Stimulated activated CD4-positive, alpha-beta T cell treated with anti-CD3 and anti-CD28 coated beads, Interleukin-15, amount 100 ng/mL, for 24 hours (primary cell): ENCODE measurements around the gene MACROD1.
"Not testable (repeated sequence)": the region's sequence is repeated elsewhere in the genome, so short reads cannot be mapped to it uniquely, and the experiment has no call there.

ENCODE experiments used
- DNase-seq: peaks from one replicate; pipeline ENCODE4 v3.0.0-alpha.2; 2020

MACROD1 gene

DNA sequence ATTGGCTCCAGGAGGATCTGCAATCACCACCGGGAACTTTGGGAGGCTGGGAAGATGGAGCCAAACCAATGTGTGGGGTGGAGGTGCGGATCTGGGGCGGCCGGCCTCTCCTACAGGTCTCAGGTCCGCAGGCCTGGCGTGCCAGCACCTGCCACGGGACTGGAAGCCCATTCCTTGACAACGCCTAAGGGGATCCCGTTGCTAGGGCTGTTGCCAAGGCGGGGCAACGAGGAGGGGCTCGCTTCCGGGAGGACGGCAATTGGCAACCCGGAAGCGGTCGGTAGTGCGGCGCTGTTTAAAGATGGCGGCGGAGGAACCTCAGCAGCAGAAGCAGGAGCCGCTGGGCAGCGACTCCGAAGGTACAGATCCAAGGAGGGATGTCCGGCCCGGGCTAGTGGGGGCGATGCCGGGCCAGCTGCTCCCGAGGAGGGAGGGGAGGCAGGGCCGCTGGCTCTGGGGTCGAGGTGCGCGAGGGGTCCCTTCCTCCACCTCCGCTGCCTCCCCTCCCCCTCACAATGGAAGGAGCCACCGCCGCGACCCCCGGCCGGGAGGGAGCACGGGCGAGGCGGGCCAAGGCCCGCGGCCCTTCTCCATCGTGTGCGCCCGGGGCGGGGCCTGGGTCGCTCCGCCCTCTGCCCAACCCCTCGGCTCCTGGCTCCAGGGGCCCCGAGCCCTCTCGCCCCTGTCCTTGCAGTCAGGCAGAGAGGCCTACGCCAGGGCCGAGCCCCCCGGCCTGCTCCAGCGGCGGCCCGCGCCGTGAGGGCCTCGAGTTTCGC lies 179.6 kb downstream of the MACROD1 start, which contains the start of gene OTUB1:
Gene OTUB1, plus strand, starts transcription at position 283 of the 776 bp plus-strand sequence. Its CDS starts 19 bp downstream, at position 302.
- DNase-seq, result peak; percentile 95

DNA sequence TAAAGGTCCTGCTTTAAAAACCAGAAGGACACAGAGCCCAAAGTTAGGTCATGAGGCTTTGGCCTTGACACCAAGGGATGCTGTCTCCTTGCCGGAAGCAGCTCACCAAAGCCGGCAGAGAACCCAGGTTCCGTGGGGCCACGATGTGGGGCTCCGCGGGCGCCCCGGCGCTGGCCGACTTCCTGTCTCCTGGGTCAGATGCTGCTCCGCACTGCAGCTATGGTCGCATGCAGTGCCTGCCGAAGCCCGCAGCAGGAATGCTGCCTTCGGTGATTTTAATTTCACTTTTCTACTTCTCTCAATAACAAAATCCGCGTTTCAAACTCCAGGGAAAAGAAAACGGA lies 180.1 kb downstream of the MACROD1 start:
- DNase-seq, result peak; percentile 83

DNA sequence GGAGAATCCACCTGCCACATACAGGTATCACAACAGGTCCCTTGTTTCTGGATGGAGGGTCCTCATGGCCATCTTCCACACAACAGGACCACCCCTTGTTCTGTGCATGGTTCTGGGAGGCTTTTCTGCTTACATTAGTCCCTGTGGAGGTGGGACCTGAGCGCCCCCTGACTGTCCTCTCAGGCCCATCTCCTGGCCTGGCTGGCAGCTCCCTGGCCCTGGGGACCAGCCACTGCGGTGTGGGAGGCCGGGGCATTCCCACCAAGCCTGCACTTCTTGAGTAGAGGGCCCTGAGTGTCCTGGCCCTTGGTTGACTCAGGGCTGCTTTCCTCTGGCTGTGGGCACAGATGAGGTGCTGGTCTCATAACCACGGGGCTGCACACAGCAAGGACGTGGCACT lies 186.5 kb downstream of the MACROD1 start:
- no peak for DNase-seq

DNA sequence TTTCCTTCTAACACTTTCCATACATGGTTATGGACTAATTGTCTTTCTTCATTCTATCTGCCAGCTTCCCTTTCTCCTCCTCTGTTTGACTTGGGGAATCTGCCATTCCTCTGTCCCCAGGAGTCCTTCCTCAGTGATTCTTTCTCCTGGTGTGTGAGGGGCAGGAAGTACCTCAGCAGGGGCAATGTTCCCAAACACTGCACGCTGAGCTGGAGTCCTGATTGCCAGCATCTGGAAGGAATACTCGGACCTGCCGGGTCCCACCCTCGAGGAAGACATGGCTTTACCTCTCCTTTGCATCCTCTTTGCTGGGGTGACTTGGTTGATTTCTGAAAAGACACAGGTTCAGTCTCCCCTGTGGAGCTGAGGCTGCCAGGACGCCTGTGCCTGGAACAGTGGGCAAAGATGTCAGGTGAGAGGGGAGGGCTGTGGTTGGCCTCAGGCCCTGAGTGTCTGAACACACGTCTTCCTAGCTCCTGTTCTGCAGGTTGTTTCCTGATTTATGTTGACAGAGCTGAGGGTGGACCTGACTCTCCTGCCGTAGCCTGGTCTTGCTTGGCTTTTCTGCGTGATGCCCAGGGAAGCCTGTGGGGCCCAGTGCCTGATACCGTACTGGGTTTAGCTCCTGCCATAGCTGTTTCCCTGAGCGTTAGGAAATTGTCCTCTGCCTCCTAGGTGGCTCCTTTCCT lies 187.2 kb downstream of the MACROD1 start:
- DNase-seq, result no peak

DNA sequence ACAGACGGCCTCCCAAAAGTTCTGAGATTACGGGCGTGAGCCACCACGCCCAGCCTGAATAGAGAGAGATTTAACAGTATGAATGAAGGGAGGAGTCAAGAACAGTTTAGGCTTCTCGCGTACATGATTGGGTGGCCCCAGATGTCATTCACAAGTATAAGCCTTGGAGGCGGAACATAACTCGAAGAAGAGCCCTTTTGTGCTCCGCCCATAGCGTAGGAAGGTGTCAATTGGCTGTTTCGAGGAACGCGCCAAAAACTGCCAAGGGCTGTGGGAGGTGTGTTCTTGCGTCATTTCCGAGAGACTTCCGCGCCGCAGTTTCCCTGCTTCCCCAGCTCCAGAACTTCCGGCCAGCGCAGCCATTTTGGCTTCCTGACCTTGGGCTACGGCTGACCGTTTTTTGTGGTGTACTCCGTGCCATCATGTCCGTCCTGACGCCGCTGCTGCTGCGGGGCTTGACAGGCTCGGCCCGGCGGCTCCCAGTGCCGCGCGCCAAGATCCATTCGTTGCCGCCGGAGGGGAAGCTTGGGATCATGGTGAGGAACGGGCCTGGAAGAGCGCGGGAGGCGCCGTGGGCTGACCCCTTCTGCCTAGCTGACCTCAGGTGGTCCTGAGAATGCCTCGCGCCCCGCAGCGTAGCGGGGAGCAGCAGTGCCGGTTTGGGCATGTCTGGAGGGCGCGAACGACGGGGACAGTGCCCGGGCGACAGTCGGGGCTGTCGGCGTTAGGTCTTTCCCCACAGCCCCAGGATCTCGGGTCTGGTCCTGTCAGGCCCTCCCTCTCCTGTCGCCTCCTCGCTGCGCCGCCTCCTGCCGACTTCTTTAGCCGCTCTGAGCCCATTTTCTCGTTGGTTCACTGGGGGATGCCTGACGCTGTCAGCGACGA lies 191.4 kb downstream of the MACROD1 start, which contains the start of gene COX8A:
Gene COX8A, plus strand, starts transcription at position 362 of the 885 bp plus-strand sequence. Its CDS starts 61 bp downstream, at position 423.
- DNase-seq, result peak; percentile 97

DNA sequence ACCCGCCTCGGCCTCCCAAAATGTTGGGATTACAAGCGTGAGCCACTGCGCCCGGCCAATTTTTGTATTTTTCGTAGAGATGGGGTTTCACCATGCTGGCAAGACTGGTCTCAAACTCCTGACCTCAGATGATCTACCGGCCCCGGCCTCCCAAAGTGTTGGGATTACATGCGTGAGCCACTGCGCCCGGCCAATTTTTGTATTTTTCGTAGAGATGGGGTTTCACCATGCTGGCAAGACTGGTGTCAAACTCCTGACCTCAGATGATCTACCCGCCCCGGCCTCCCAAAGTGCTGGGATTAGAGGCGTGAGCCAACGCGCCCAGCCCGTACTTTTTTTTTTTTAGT lies 192.0 kb downstream of the MACROD1 start:
- DNase-seq, result not testable (repeated sequence)

DNA sequence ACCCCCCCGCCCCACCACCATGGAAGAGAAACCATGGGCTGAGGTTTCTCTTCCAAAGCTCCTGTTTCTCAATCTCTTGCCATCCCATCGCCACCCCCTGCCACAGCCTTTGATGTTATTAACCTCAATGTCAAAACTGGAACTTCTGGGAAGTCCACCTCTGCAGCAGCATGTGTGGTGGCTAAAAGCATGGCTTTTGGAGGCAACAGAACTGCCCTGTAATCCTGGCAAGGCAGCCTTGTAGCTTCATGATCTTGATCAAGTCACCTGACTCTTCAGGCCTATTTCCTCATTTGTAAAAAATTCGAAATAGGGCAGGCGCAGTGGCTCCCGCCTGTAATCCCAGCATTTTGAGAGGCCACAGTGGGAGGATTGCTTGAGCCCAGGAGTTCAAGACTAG lies 195.0 kb downstream of the MACROD1 start:
- no peak for DNase-seq

DNA sequence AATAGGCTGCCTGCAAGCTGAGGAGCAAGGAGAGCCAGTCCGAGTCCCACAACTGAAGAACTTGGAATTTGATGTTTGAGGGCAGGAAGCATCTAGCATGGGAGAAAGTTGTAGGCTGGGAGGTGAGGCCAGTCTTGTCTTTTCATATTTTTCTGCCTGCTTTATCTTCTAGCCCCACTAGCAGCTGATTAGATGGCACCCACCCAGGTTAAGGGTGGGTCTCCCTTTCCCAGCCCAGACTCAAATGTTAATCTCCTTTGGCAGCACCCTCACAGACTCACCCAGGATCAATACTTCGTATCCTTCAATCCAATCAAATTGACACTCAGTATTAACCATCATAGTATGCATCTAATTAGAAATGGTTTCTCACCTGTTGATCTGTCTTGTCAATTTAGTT lies 196.5 kb downstream of the MACROD1 start:
- DNase-seq, result no peak

DNA sequence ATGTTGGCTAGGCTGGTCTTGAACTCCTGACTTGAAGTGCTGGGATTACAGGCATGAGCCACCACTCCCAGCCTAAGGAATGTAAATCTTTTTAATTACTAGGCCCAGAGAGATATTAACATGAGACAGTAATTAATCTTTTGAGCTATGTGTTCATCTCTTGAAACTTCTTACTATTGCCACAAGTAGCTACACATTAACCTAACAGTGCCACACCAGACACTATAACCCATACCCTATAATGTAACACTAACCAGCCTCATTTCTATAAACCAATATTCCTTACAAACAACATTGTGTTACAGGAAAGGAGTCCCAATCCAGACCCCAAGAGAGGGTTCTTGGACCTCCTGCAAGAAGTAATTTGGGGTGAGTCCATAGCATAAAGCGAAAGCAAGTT lies 199.5 kb downstream of the MACROD1 start:
- DNase-seq, result no peak

DNA sequence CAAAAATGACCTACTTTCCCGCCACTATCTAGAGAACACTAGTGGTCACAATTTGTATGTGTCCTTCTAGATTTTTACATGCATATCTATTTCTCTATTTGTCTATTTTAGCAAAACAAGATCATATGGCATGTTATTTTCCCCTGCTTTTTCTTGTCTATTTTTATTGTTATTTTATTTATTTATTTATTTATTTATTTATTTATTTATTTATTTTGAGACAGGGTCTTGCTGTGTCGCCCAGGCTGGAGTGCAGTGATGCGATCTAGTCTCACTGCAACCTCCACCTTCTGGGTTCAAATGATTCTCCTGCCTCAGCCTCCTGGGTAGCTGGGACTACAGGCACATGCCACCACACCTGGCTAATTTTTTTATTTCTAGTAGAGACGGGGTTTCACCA lies 202.0 kb downstream of the MACROD1 start:
- not testable (repeated sequence) for DNase-seq

DNA sequence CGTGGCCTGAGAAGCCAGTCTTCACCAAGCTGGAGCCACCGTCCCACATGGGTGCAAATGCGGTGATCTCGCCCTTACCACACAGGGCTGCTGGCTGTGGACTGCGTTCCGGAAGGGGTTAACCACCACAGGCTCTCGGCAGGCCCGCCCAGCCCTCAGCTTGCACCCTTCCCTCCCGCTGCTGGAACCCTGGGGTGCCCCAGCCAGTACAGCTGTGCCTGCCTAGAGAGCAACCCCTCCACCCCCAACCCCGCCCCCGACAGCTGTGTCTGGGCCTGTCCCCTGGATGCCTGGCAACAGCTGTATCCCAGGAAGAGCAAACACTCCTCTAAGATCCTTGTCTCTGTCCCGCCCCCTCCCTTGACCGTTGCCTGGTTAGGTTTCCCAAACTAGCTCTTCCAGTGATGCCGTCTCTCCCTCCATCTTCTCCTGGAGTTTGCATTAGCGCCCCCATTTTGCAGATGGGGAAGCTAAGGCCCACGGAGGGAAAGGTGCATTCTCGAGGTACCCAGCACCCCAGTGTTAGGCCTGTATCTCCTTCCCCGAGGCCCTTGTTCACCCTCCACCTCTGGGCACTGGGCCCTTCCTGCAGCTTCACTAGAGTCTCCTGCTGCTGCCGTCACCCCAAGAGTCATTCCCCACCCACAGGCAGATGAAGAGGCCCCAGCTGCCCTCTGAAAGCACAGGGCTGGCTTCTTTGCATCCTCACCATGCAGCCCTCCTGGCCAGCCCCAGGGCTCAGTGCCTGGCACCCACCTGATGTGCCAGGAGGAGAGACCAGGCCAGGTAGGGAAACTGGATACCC lies 204.1 kb downstream of the MACROD1 start:
- DNase-seq, result peak; percentile 15

DNA sequence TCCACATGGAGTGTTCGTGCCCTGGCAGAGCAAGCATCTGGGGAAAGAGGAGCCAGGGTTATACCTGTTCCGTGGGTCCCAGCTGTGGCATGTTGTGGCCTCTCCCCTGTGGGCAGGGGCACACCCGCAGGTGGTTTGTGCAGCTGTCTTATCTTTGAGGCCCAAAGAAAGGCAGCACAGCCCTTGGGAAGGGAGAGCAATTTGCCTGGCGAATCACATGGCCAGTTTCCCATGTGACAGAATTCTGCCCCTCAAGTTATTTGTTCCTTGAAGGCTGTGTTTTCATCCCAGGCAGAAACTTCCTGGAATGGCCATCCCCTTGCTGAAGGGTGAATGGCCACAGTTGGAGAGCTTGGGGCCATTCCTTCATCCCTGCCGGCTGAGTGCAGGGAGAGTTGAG lies 207.9 kb downstream of the MACROD1 start:
- no peak for DNase-seq

DNA sequence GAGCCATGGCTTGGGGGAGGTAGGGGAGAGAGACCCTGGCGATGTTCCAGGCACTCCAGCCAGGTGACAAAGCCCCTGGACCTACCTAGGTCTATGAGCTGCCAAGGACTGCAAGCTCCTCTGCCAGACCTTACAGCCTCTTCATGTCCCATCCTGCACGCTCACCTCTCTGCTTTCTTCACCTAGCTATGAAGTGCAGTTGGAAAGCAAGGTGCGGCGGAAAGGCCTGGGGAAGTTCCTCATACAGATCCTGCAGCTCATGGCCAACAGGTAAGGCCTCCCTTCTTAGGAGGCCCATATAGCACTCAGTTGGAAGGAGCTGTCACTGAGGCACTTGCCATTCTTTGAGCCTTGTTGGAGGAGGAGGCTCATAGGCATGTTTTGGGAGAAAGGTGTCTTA lies 213.3 kb downstream of the MACROD1 start:
- no peak for DNase-seq

DNA sequence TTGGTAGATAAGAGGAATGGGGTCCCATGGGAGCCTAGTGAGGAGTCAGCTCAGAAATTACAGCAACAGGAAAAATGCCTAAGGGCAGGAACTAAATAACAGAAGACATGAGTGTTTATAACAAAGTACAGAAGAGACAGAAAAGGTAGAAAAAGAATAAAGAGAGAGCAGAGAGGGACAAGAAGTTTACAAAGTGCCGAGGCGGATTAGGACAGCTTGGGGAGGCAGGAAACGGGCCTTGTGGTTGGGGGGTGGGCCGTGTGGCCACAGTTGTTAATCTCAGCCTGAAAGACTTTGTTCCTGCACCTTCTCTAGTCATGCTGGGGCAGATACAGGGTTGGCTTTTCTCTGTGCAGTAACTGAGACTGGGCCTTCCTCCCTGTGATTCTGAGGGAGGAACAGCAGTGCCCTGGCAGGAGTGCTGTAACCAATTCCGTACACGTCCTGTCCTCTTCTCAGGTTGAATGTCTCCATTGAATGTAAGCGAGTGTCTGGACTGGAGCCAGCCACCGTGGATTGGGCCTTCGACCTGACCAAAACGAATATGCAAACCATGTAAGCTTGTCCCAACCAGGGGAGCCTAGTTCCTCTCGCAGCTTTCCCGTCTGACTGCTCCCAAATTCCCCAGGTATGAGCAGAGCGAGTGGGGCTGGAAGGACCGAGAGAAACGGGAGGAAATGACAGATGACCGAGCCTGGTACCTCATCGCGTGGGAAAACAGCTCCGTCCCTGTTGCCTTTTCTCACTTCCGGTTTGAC lies 214.0 kb downstream of the MACROD1 start:
- peak; percentile 29 for DNase-seq
